GM21515 (cell line): ENCODE data around the gene CERS3.

Source experiments
- ATAC-seq: cut with Tn5 transposase; IDR thresholded peaks from one replicate; pipeline ENCODE4 v1.9.1; 2021; ENCODE audit not compliant: unreplicated experiment

Gene CERS3

DNA sequence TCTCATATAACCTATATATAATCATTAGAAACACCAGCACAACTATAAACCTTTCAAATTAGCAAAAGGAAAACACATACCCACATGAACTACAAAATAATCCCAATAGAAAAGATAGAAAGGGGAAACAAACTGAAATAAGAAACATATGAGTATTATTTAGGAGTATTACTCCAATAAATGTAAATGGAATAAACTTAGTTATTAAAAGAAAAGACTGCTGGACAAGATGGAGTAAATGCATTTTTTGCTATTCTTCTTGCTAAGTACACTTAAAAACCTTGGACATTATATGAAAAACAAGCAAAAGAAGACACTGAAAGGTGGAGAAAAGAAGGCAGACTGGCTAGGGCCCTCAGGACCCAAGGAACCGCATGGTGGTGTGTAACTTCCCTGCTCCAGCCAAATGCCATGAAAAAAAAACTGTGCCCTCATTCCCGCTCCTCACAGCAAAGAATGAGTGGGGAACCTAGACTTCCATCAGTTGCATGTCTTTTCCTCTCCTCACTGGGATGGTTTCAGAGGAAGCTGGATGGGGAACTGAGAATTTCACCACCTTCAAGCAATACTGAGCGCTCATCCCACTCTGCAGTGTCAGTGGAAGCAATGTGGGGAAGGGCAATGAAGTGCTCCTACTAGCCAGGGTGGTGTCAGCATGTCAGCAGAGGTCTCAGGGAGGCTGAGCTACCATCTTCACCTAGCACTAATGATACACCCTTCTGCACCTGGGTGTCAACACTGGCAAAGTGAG is 143.3 kb downstream of the CERS3 start:
- ATAC-seq = no peak

DNA sequence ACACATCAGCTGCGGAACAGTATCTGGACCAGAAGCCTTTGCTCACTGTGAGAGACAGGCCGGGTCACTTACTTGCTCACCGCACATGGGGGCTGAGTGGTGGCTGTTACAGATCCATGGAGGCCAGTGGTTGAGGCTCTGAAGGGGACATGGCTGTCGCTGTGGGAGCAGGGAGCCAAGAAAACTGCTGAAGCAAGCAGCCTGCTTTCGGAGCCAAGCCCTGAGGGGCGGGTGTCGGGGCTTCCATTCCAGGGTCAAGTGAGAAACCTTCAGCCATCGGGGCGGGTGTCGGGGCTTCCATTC is 144.7 kb downstream of the CERS3 start:
- ATAC-seq = no peak

DNA sequence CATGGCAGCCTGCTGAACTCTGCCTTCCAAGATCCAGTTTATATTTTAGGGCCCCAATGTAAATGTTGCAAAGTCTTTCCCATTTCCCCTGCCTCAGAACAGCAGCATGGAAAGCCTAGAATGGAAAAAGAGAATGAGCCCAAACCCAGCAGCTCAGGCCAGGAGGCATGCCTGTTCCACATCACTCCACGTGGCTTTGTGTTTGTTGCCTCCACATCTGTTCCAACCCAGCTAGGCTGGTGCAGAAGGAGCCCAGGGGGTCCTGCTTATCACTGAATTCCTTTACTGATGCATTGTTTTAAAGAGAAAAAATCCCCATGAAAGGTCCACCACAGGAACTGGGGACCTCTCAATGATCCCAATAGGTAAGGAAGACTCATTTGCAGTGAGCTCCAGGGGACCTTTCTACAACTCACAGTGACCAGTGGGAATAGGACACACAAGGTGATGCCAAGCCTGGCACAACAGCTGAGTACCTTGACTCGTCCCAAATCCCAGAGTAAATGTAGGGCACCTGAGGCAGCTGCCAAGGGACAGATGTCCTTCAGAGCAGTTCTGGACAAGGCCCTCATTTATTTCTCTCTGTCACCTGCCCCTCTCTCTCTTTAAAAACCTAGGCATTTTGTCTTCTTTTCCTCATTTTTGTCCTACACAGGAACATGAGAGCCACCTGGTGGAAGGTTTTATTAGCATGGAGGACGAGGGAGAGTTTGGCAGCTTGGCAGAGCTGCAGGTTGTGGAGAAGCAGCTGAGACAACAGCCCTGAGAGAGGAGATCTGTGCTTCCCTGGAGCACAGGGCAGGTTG is 145.2 kb downstream of the CERS3 start:
- ATAC-seq = no peak

DNA sequence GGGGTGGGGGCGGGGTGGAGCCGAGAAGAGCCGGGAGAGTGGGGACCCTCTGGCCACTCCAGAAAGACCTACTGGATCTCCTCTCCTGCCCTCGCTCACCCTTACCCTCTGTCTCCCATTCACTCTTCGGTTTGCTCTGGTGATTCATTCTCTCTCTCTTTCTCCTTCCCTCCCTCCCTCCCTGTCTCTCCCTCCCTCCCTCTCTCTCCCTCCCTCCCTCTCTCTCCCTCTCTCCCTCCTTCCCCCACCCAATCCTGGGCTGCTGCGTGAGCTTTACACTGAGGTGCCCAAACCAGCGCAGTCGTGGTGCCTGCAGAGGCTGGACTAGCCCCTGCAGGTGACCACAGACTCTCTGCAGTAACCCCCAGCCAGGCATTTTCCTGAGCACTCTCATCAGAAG is 154.8 kb downstream of the CERS3 start:
- no peak for ATAC-seq

DNA sequence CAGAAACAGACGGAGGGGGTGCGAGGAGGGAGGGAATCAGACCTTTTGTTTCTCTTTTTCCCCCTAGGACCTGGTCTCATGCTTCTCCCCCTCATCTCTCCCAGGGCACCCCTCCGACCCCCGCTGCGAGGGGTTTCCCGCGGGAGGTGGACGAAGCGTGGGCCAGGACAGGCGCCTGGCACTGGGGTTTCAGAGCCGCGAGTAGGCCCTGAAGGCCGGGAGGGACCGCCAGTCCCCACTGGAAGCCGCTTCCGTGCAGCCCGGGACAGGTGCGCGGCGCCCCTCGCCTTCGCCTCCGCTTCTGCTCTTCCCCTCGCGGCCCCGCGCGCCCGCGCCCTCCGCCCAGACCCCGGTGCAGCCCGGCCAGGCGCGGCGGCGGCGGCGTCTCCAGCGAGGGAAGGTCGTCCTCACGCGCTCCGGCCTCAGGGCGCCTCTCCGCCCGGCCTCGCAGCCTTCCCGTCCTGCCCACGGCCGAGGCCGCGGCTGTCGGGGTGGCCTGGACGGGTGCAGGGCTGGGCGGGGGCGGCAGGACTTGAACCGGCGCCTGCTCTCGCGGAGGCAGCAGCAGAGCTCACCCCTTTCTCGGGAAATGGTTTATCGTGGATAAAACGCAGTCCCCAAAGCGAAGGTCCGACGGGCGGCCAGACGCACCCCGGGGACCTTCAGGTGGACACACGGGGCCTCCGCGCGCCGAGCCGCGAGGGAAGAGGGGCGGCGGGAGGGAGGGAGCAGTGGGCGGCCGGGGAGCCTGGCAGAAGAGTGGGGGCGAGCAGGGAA is 155.4 kb downstream of the CERS3 start:
- no peak for ATAC-seq

DNA sequence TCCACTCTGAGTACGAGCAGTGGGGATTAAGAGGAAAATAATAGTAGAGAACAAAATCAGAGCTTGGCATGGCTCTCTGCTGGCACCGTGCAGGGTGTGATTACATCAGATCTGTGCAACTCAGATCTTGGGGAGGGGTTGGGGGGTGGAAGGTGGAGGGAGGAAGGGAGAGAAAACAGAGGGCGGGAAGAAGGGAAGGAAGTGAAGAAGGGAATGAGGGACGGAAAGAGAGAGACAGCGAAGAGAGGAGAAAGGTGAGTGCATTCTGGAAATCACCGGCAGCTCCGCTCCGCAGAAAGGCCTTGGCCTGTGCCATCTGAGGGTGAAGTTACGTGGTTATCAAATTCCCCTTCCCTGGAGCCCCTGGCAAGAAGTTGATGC is 156.0 kb downstream of the CERS3 start:
- ATAC-seq = no peak

DNA sequence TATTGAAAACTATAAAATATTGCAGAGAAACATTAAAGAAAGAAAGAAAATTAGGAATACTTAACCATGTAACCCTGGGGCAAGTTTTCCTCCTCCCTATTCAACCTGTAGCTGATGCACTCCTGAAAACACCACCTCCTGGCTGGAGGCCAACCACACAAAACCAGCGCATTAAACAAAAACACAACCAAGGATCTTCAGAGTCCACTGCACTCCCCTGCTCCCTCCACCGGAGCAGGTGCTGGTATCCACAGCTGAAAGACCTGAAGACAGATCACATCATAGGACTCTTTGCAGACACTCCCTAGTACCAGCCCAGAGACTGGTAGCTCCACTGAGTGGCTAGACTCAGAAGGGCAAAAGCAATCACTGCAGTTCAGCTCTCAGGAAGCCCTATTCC is 173.4 kb downstream of the CERS3 start:
- no peak for ATAC-seq

DNA sequence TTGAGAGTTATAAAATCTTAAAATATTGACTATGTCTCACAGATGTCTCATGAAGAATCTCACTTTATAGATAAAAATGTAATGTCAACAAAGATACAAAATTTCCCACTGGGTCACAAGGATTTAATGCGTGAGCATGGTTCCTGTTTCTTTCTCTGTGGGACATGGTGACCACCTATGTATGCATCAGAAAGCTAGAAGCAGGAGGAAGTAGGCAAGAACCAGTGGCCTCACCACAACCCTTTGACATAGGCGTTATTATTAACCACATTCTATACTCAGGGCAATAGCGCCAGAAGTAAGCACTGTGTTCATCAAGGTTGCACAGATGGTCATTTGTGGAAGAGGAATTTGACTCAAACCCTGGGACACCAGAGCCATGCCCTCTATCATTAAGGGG is 175.3 kb downstream of the CERS3 start:
- ATAC-seq = no peak

DNA sequence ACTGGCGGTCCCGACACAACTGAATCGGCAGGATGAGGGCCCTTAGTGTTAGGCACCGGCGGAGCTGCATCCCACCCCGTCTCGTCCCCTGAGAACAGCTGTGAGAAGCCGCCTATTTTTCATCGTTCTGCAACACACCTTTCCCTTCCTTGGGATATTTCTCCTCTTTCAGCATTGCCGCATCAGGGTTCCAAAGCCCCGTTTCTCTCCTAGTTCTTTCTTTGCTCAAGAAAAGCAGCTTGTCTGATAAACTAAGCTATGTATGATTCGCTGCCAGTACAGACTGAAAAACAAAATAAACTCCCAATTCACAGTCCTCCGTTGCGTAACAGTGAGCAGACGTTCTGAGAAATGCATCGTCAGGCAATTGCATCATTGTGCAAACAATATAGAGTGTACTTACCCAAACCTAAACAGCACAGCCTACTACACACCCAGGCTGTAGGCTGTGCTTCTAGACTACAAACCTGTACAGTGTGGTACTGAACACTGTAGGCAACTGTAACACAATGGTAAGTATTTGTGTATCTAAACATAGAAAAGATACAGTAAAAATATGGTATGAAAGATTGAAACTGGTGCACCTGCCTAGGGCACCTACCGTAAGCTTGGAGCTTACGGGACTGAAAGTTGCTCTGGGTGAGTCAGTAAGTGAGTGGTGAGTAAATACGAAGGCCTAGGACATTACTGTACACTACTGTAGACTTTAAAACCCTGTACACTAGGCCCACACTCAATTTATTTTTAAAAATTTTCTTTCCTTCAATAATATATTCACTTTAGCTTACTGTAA is 178.1 kb downstream of the CERS3 start:
- ATAC-seq = no peak
